GM12864 (cell line): ENCODE measurements around the gene ATL1.

Experiments
- DNase-seq: peaks from one replicate; pipeline ENCODE4 v3.0.0-alpha.2; 2011; ENCODE audit warnings: low read depth
- H3K4me3 ChIP-seq: 2 replicates; pipeline ENCODE4 v1.5.1; 2011; ENCODE audit warnings: mild to moderate bottlenecking, low read depth, low read length, control low read depth
- CTCF ChIP-seq: IDR thresholded peaks from 2 replicates; pipeline ENCODE4 v1.5.1; 2011; ENCODE audit warnings: low read depth, mild to moderate bottlenecking, moderate library complexity, low read length, control low read depth, inconsistent platforms; ENCODE audit errors: missing control alignments

Gene ATL1

GRCh38 chr14:50668826-50669143 lies 108.8 kb downstream of the ATL1 start:
- peak overlapping the region; percentile 75; the same call in 1 of the 2 replicates for H3K4me3 ChIP-seq
- TF ChIP-seq CTCF, result no peak
- no peak for DNase-seq

GRCh38 chr14:50669441-50669986 lies 109.6 kb downstream of the ATL1 start:
- no peak for DNase-seq
- H3K4me3 ChIP-seq, result no peak overlapping the region
- no peak for TF ChIP-seq CTCF

- H3K4me3 ChIP-seq, result no peak overlapping the region
- no peak for DNase-seq
- no peak for TF ChIP-seq CTCF
These were observed 110.4 kb downstream of the ATL1 start for GRCh38 chr14:50670196-50670865.

GRCh38 chr14:50670866-50671256 lies 110.9 kb downstream of the ATL1 start:
- DNase-seq, result no peak
- H3K4me3 ChIP-seq, result no peak overlapping the region
- TF ChIP-seq CTCF, result no peak

- DNase-seq, result no peak
- TF ChIP-seq CTCF, result no peak
- H3K4me3 ChIP-seq, result no peak overlapping the region
These were observed 115.7 kb downstream of the ATL1 start for GRCh38 chr14:50675597-50675996.

- no peak overlapping the region; the same call in 1 of the 2 replicates for H3K4me3 ChIP-seq
- DNase-seq, result no peak
- no peak for TF ChIP-seq CTCF
These were observed 117.0 kb downstream of the ATL1 start for GRCh38 chr14:50676814-50677516.
